ENCODE data around the gene TLL2. TPM values are rescaled to one million over a fixed set of nuclear protein-coding genes. Genes with fewer than 3 reads are reported as not detected.

Gene TLL2
- total RNA-seq, 1 donor from 2014 or later: not detected

- H3K4me3 Mint-ChIP-seq (ENCODE audit: unreplicated experiment): no peak overlapping the region
- H3K36me3 Mint-ChIP-seq (ENCODE audit: unreplicated experiment): no peaks in the 10 kb centered on the region
- no peak overlapping the region for H3K27ac Mint-ChIP-seq (ENCODE audit: unreplicated experiment)
- H3K9me3 Mint-ChIP-seq (ENCODE audit: unreplicated experiment): no peaks in the 10 kb centered on the region
- peaks cover 30% of the 10 kb centered on the region for H3K27me3 Mint-ChIP-seq (ENCODE audit: unreplicated experiment)
- peaks cover 2% of the 10 kb centered on the region for H3K4me1 Mint-ChIP-seq (ENCODE audit: unreplicated experiment)
- peak; percentile 36 for DNase-seq (ENCODE audit: extremely low spot score, unreplicated experiment)
- TF ChIP-seq CTCF (IDR thresholded peaks at IDR 0.05): no peak
Observed at GRCh38 chr10:96450529-96451207, 63.1 kb downstream of the TLL2 start.

- H3K4me3 Mint-ChIP-seq (ENCODE audit: unreplicated experiment): no peak overlapping the region
- peak; percentile 36 for DNase-seq (ENCODE audit: extremely low spot score, unreplicated experiment)
Observed at GRCh38 chr10:96448558-96448957, 65.2 kb downstream of the TLL2 start.

GRCh38 chr10:96448021-96448457, 65.7 kb downstream of the TLL2 start:
- peaks cover 30% of the 10 kb centered on the region for H3K27me3 Mint-ChIP-seq (ENCODE audit: unreplicated experiment)
- peak; percentile 69 for DNase-seq (ENCODE audit: extremely low spot score, unreplicated experiment)
- no peaks in the 10 kb centered on the region for H3K36me3 Mint-ChIP-seq (ENCODE audit: unreplicated experiment)
- no peaks in the 10 kb centered on the region for H3K9me3 Mint-ChIP-seq (ENCODE audit: unreplicated experiment)
- H3K4me1 Mint-ChIP-seq (ENCODE audit: unreplicated experiment): peaks cover 2% of the 10 kb centered on the region
- no peak for TF ChIP-seq CTCF (IDR thresholded peaks at IDR 0.05)
- H3K4me3 Mint-ChIP-seq (ENCODE audit: unreplicated experiment): no peak overlapping the region
- H3K27ac Mint-ChIP-seq (ENCODE audit: unreplicated experiment): no peak overlapping the region

More at GRCh38 chr10:96448558-96448957, 65.2 kb downstream of the TLL2 start:
- TF ChIP-seq CTCF (IDR thresholded peaks at IDR 0.05): no peak
- H3K36me3 Mint-ChIP-seq (ENCODE audit: unreplicated experiment): no peaks in the 10 kb centered on the region
- peaks cover 30% of the 10 kb centered on the region for H3K27me3 Mint-ChIP-seq (ENCODE audit: unreplicated experiment)
- no peak overlapping the region for H3K27ac Mint-ChIP-seq (ENCODE audit: unreplicated experiment)
- peaks cover 2% of the 10 kb centered on the region for H3K4me1 Mint-ChIP-seq (ENCODE audit: unreplicated experiment)
- H3K9me3 Mint-ChIP-seq (ENCODE audit: unreplicated experiment): no peaks in the 10 kb centered on the region

- Mint-ChIP-seq H3K27me3 (ENCODE audit: unreplicated experiment) (peaks cover 30% of the 10 kb centered on the region), H3K9me3 (ENCODE audit: unreplicated experiment) (no peaks in the 10 kb centered on the region), H3K27ac (ENCODE audit: unreplicated experiment) (no peak overlapping the region), H3K4me1 (ENCODE audit: unreplicated experiment) (peaks cover 2% of the 10 kb centered on the region), H3K36me3 (ENCODE audit: unreplicated experiment) (no peaks in the 10 kb centered on the region), H3K4me3 (ENCODE audit: unreplicated experiment) (no peak overlapping the region)
- DNase-seq (ENCODE audit: extremely low spot score, unreplicated experiment): peak; percentile 51
- no peak for TF ChIP-seq CTCF (IDR thresholded peaks at IDR 0.05)
Observed at GRCh38 chr10:96446966-96447596, 66.6 kb downstream of the TLL2 start.

GRCh38 chr10:96441987-96442643, 71.6 kb downstream of the TLL2 start:
- H3K4me1 Mint-ChIP-seq (ENCODE audit: unreplicated experiment): no peaks in the 10 kb centered on the region
- no peaks in the 10 kb centered on the region for H3K9me3 Mint-ChIP-seq (ENCODE audit: unreplicated experiment)
- no peak overlapping the region for H3K4me3 Mint-ChIP-seq (ENCODE audit: unreplicated experiment)
- no peak for TF ChIP-seq CTCF (IDR thresholded peaks at IDR 0.05)
- no peaks in the 10 kb centered on the region for H3K36me3 Mint-ChIP-seq (ENCODE audit: unreplicated experiment)
- no peak overlapping the region for H3K27ac Mint-ChIP-seq (ENCODE audit: unreplicated experiment)
- H3K27me3 Mint-ChIP-seq (ENCODE audit: unreplicated experiment): peaks cover 6% of the 10 kb centered on the region
- peak; percentile 73 for DNase-seq (ENCODE audit: extremely low spot score, unreplicated experiment)

All from osteocyte (in vitro differentiated cells).